GM12878 (cell line): Measurements from ENCODE around the gene PGAP6. TPM values are rescaled to one million over a fixed set of nuclear protein-coding genes. Genes with fewer than 3 reads are reported as not detected.

Experiments used
- ATAC-seq: fragments of 200-7000 bp; cut with Tn5 transposase; 3 replicates; pipeline ENCODE4 v1.9.1; 2020; ENCODE audit warnings: mild to moderate bottlenecking, moderate library complexity
- BruUV-seq: library from RNA; stranded (reverse); fragments of 400-500 nt; replicated peaks from 2 replicates; lab custom pipeline; 2021; lab: Mats Ljungman, UMichigan
- CTCF ChIA-PET: fragments of 300-600 bp; sonication (Branson Sonifier 250); formaldehyde crosslinking; extraction: SDS; loops from one replicate; lab custom pipeline; 2021; ENCODE audit warnings: inconsistent platforms; lab: Yijun Ruan, JAX
- POLR2A ChIA-PET: fragments of 350-600 bp; formaldehyde crosslinking; extraction: SDS; loops from one replicate; lab custom pipeline; 2021; ENCODE audit warnings: inconsistent platforms; lab: Charles Lee
- RAD21 ChIA-PET: fragments of 300-600 bp; sonication (Branson Sonifier 250); formaldehyde crosslinking; loops from one replicate; lab custom pipeline; 2023; ENCODE audit warnings: antibody characterized with exemption; ENCODE audit not compliant: unreplicated experiment; lab: Charles Lee
- SMC1A ChIA-PET: fragments of 300-600 bp; sonication (Branson Sonifier 250); formaldehyde crosslinking; loops from one replicate; lab custom pipeline; 2023; ENCODE audit not compliant: unreplicated experiment, uncharacterized antibody; lab: Charles Lee
- DNase-seq: peaks from one replicate; pipeline ENCODE4 v3.0.0-alpha.2; 2011; ENCODE audit warnings: low read depth, low spot score
- FAIRE-seq: peaks from 3 replicates; lab custom pipeline; 2011; peaks lifted over from hg19 to GRCh38; lab: Jason Lieb, UNC
- H2AFZ ChIP-seq: 2 replicates; pipeline ENCODE4 v1.6.0; 2011; ENCODE audit warnings: low read depth, low read length, control low read depth; ENCODE audit not compliant: control insufficient read depth
- H3K27ac ChIP-seq: 2 replicates; pipeline ENCODE4 v1.5.1; 2011; ENCODE audit warnings: control low read depth; ENCODE audit not compliant: control insufficient read depth, insufficient read depth
- H3K27me3 ChIP-seq, 2 experiments: replicated peaks in 1 of 2; 2 replicates each; pipeline versions ENCODE4 v1.6.0 to v1.6.1; 2011; ENCODE audit warnings: low read length in 1 of 2; ENCODE audit not compliant: control insufficient read depth in 2 of 2, insufficient read depth in 2 of 2
- H3K36me3 ChIP-seq, 2 experiments: 2 replicates each; pipeline ENCODE4 v1.5.1; 2011; ENCODE audit warnings: low read length in 1 of 2; ENCODE audit not compliant: control insufficient read depth in 2 of 2, insufficient read depth in 2 of 2
- H3K4me1 ChIP-seq: 2 replicates; pipeline ENCODE4 v1.6.1; 2011; ENCODE audit warnings: mild to moderate bottlenecking, low read length, moderate library complexity, mixed read lengths; ENCODE audit not compliant: control insufficient read depth, insufficient read depth
- H3K4me2 ChIP-seq: 2 replicates; pipeline ENCODE4 v1.6.0; 2011; ENCODE audit warnings: control low read depth; ENCODE audit not compliant: control insufficient read depth, insufficient read depth
- H3K4me3 ChIP-seq: fragments of 200-600 bp; sonication (generic); 2 replicates; pipeline ENCODE4 v1.5.1; 2016
- H3K79me2 ChIP-seq: 2 replicates; pipeline ENCODE4 v1.6.0; 2011; ENCODE audit warnings: low read length; ENCODE audit not compliant: control insufficient read depth, insufficient read depth
- H3K9ac ChIP-seq: 2 replicates; pipeline ENCODE4 v1.8.0; 2011; ENCODE audit warnings: low read length, control low read depth, mixed read lengths; ENCODE audit not compliant: control insufficient read depth, insufficient read depth
- H3K9me3 ChIP-seq: replicated peaks from 3 replicates; pipeline ENCODE4 v1.5.1; 2011; ENCODE audit warnings: mild to moderate bottlenecking, low read length; ENCODE audit not compliant: control insufficient read depth, insufficient read depth
- H4K20me1 ChIP-seq: 2 replicates; pipeline ENCODE4 v1.6.0; 2011; ENCODE audit not compliant: control insufficient read depth, insufficient read depth
- ASH2L ChIP-seq: fragments of 300-600, 200-600 bp; sonication (generic); IDR thresholded peaks from 2 replicates; pipeline ENCODE4 v1.6.1; 2017; ENCODE audit warnings: low read depth, mild to moderate bottlenecking, borderline replicate concordance
- HDAC6 ChIP-seq: fragments of 200-600 bp; sonication (generic); IDR thresholded peaks from one replicate; pipeline ENCODE4 v1.8.0; 2017; ENCODE audit warnings: antibody characterized with exemption; ENCODE audit not compliant: unreplicated experiment
- HDGF ChIP-seq: fragments of 450-650 bp; IDR thresholded peaks from 2 replicates; pipeline ENCODE4 v1.6.1; 2016; ENCODE audit warnings: antibody characterized with exemption
- LARP7 ChIP-seq: fragments of 450-650 bp; IDR thresholded peaks from 2 replicates; pipeline ENCODE4 v1.6.1; 2017; ENCODE audit warnings: mild to moderate bottlenecking
- POLR2A ChIP-seq: IDR thresholded peaks from 2 replicates; pipeline ENCODE4 v1.6.1; 2011; ENCODE audit warnings: low read depth, mild to moderate bottlenecking, low read length
- RB1 ChIP-seq: fragments of 450-650 bp; formaldehyde crosslinking; IDR thresholded peaks from 2 replicates; pipeline ENCODE4 v1.6.1; 2017; ENCODE audit warnings: mild to moderate bottlenecking, borderline replicate concordance
- RBBP5 ChIP-seq: fragments of 200-600 bp; sonication (generic); conservative IDR thresholded peaks from 2 replicates; pipeline ENCODE4 v1.6.1; 2016
- SMC3 ChIP-seq: IDR thresholded peaks from 2 replicates; pipeline ENCODE4 v1.6.1; 2011; ENCODE audit warnings: low read length, improper control_type of control experiment, borderline replicate concordance
- SP1 ChIP-seq: IDR thresholded peaks from one replicate; pipeline ENCODE4 v1.6.1; 2011; ENCODE audit warnings: low read depth, low read length
- STAT1 ChIP-seq: fragments of 450-650 bp; conservative IDR thresholded peaks from 2 replicates; pipeline ENCODE4 v1.6.1; 2014; ENCODE audit warnings: antibody characterized with exemption, mild to moderate bottlenecking
- SUZ12 ChIP-seq: fragments of 200-600 bp; sonication (generic); IDR thresholded peaks from one replicate; pipeline ENCODE4 v1.6.1; 2018; ENCODE audit warnings: antibody characterized with exemption, mild to moderate bottlenecking; ENCODE audit not compliant: unreplicated experiment
- TBL1XR1 ChIP-seq: IDR thresholded peaks from 2 replicates; pipeline ENCODE4 v1.6.1; 2012; ENCODE audit warnings: low read depth, low read length, improper control_type of control experiment
- WGBS: methylation state at CpG from one replicate; pipeline ENCODE4 v1.1.6; 2016; ENCODE audit warnings: low lambda C conversion rate; ENCODE audit not compliant: insufficient replicate concordance, insufficient coverage; ENCODE audit errors: missing lambda C conversion rate; 5-methylcytosine and 5-hydroxymethylcytosine counted together
- in situ Hi-C: fragments of 300-500 bp; cut with MboI; formaldehyde crosslinking; loops from 9 replicates; pipeline ENCODE4 v1.14.3; 2018; ENCODE audit warnings: mixed read lengths
- intact Hi-C: fragments of 100-400 bp; cut with micrococcal nuclease; formaldehyde crosslinking; loops from one replicate; pipeline ENCODE4 v1.14.2; 2022; ENCODE audit not compliant: unreplicated experiment
- polyA plus RNA-seq, 11 experiments: library from polyadenylated mRNA; depleted of rRNA in 4 of 11; unstranded in 6 of 11; stranded (reverse) in 5 of 11; fragments of >200 nt; fragmentation: Nextera tagmentation in 4 of 11; fragmentation: Illumina TruSeq in 1 of 11; extraction: Ambion mirVana in 4 of 11; extraction: Trizol in 1 of 11; gene quantifications; 1 replicate in 1 of 11; 2 replicates in 10 of 11; pipeline versions ENCODE4 v1.2.1 to v1.2.3, GENCODE V29; 2011 to 2016; ENCODE audit warnings: inconsistent platforms in 2 of 11, missing spikeins in 2 of 11, low read depth in 1 of 11
- total RNA-seq, 4 experiments: library from RNA; depleted of rRNA in 3 of 4; stranded (reverse); fragments of >200 nt in 3 of 4; fragmentation: Illumina TruSeq in 1 of 4; extraction: Trizol in 1 of 4; gene quantifications; 2 replicates each; pipeline versions ENCODE4 v1.2.1 to v1.2.3, GENCODE V29; 2013 to 2021
- TF ChIP-seq, protein P1 (sequence below): IDR thresholded peaks from 2 replicates; pipeline ENCODE4 v1.6.1; 2012; ENCODE audit warnings: mild to moderate bottlenecking, low read depth, low read length
- TF ChIP-seq, protein P2 (sequence below): IDR thresholded peaks from 2 replicates; pipeline ENCODE4 v1.6.1; 2012; ENCODE audit warnings: improper control_type of control experiment, low read depth, low read length; ENCODE audit not compliant: insufficient replicate concordance

The PGAP6 gene
- total and polyA plus RNA-seq, 10 of the 15 experiments (the other 5 are each of a cell fraction or from before 2014, with no cell fraction given), result 0.76 to 48.8 (median 18.4) TPM

DNA sequence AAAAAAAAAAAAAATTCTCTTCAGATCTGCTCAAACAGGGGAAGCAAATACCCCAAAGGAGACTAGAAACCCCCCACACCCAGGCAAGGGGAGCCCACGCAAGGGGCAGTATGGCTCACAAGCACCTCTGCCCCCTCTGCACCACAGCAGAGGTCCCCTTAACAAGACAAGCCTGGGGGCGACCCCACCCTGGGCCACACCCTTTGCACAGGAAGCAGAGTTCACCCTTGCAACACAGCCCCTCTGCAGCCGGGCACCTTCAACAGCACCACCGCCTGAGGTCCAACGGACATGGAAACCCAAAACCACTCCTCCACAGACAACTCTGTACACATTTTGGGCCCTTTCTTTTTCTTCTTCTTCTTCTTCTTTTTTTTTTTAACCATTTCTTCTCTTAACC is 42.1 kb downstream of the PGAP6 start:
- POLR2A ChIA-PET, result interaction anchor here (0.5 kb wide), 1 partner anchor 292 kb away, joined by 3 read pairs; no protein-coding TSS in a partner anchor
- RAD21 ChIA-PET, result interaction anchor here (0.6 kb wide), 1 partner anchor 24 kb away, joined by 3 read pairs; no protein-coding TSS in a partner anchor
- H4K20me1 ChIP-seq, result 0 out of 2 replicates have a peak, but pooled peaks cover 3% of the 10 kb centered on the region
- H3K27ac ChIP-seq, result no peak overlapping the region
- SMC1A ChIA-PET, result interaction anchor here (0.6 kb wide), 1 partner anchor 23 kb away, joined by 4 read pairs; no protein-coding TSS in a partner anchor
- H3K9ac ChIP-seq, result no peak overlapping the region
- 73% methylated on average over 5 of the region's 5 CpGs for WGBS
- FAIRE-seq, result no peak
- no peaks in the 10 kb centered on the region for H3K4me1 ChIP-seq
- H3K9me3 ChIP-seq, result no peaks in the 10 kb centered on the region; the same call in 2 of the 3 replicates
- no peak overlapping the region for H3K4me2 ChIP-seq
- no peaks in the 10 kb centered on the region for H3K27me3 ChIP-seq
- DNase-seq, result no peak
- no peak overlapping the region for H3K4me3 ChIP-seq
- peaks cover 0 to 2% of the 10 kb centered on the region in 2 experiments; a peak in 1 of 4 replicates for H3K36me3 ChIP-seq
- intact Hi-C loops, result no loop called here
- TF ChIP-seq RB1 (no peak), STAT1 (no peak), POLR2A (no peak), SP1 (no peak), SUZ12 (no peak), HDGF (no peak), LARP7 (no peak), ASH2L (no peak), HDAC6 (no peak), SMC3 (no peak), RBBP5 (no peak), TBL1XR1 (no peak)
- TF ChIP-seq, protein P1, sequence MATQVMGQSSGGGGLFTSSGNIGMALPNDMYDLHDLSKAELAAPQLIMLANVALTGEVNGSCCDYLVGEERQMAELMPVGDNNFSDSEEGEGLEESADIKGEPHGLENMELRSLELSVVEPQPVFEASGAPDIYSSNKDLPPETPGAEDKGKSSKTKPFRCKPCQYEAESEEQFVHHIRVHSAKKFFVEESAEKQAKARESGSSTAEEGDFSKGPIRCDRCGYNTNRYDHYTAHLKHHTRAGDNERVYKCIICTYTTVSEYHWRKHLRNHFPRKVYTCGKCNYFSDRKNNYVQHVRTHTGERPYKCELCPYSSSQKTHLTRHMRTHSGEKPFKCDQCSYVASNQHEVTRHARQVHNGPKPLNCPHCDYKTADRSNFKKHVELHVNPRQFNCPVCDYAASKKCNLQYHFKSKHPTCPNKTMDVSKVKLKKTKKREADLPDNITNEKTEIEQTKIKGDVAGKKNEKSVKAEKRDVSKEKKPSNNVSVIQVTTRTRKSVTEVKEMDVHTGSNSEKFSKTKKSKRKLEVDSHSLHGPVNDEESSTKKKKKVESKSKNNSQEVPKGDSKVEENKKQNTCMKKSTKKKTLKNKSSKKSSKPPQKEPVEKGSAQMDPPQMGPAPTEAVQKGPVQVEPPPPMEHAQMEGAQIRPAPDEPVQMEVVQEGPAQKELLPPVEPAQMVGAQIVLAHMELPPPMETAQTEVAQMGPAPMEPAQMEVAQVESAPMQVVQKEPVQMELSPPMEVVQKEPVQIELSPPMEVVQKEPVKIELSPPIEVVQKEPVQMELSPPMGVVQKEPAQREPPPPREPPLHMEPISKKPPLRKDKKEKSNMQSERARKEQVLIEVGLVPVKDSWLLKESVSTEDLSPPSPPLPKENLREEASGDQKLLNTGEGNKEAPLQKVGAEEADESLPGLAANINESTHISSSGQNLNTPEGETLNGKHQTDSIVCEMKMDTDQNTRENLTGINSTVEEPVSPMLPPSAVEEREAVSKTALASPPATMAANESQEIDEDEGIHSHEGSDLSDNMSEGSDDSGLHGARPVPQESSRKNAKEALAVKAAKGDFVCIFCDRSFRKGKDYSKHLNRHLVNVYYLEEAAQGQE, result no peak
- TF ChIP-seq, protein P2, sequence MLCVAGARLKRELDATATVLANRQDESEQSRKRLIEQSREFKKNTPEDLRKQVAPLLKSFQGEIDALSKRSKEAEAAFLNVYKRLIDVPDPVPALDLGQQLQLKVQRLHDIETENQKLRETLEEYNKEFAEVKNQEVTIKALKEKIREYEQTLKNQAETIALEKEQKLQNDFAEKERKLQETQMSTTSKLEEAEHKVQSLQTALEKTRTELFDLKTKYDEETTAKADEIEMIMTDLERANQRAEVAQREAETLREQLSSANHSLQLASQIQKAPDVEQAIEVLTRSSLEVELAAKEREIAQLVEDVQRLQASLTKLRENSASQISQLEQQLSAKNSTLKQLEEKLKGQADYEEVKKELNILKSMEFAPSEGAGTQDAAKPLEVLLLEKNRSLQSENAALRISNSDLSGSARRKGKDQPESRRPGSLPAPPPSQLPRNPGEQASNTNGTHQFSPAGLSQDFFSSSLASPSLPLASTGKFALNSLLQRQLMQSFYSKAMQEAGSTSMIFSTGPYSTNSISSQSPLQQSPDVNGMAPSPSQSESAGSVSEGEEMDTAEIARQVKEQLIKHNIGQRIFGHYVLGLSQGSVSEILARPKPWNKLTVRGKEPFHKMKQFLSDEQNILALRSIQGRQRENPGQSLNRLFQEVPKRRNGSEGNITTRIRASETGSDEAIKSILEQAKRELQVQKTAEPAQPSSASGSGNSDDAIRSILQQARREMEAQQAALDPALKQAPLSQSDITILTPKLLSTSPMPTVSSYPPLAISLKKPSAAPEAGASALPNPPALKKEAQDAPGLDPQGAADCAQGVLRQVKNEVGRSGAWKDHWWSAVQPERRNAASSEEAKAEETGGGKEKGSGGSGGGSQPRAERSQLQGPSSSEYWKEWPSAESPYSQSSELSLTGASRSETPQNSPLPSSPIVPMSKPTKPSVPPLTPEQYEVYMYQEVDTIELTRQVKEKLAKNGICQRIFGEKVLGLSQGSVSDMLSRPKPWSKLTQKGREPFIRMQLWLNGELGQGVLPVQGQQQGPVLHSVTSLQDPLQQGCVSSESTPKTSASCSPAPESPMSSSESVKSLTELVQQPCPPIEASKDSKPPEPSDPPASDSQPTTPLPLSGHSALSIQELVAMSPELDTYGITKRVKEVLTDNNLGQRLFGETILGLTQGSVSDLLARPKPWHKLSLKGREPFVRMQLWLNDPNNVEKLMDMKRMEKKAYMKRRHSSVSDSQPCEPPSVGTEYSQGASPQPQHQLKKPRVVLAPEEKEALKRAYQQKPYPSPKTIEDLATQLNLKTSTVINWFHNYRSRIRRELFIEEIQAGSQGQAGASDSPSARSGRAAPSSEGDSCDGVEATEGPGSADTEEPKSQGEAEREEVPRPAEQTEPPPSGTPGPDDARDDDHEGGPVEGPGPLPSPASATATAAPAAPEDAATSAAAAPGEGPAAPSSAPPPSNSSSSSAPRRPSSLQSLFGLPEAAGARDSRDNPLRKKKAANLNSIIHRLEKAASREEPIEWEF, result no peak
- ATAC-seq, result no peak
- CTCF ChIA-PET, result no interaction called here
- H3K79me2 ChIP-seq, result peaks cover 21% of the 10 kb centered on the region
- H2AFZ ChIP-seq, result no peak overlapping the region
- no TSS peak for BruUV-seq
- in situ Hi-C loops, result no loop called here
